ENCODE measurements around the gene RETREG2.
A peak's percentile ranks its signal among the peaks of the same experiment; 100 is the strongest.

Gene RETREG2

GRCh38 chr2:219160186-219161017 is 17.7 kb upstream of the RETREG2 start, which contains the start of gene NHEJ1:
Gene NHEJ1, minus strand, starts transcription at chr2:219160815. Its CDS starts 2,453 bp downstream, at chr2:219158362.
- DNase-seq: peak; percentile 98
- peaks cover 25% of the 10 kb centered on the region for H3K36me3 Mint-ChIP-seq (ENCODE audit: low read depth)

GRCh38 chr2:219161097-219161496 is 17.0 kb upstream of the RETREG2 start:
- H3K27me3 Mint-ChIP-seq: no peaks in the 10 kb centered on the region
- H3K27ac Mint-ChIP-seq: peak overlapping the region; percentile 97
- peaks cover 28% of the 10 kb centered on the region for H3K36me3 Mint-ChIP-seq (ENCODE audit: low read depth)
- peaks cover 22% of the 10 kb centered on the region for H3K4me1 Mint-ChIP-seq (ENCODE audit: low read depth)
- peak overlapping the region; percentile 83 for H3K4me3 Mint-ChIP-seq
- no peak for DNase-seq
- no peaks in the 10 kb centered on the region for H3K9me3 Mint-ChIP-seq

More at GRCh38 chr2:219160186-219161017, 17.7 kb upstream of the RETREG2 start, which contains the start of gene NHEJ1:
- no peaks in the 10 kb centered on the region for H3K9me3 Mint-ChIP-seq
- H3K4me1 Mint-ChIP-seq (ENCODE audit: low read depth): peaks cover 22% of the 10 kb centered on the region
- peak within 1 kb of the TSS; percentile 97 for H3K27ac Mint-ChIP-seq
- no peaks in the 10 kb centered on the region for H3K27me3 Mint-ChIP-seq
- H3K4me3 Mint-ChIP-seq: peak within 1 kb of the TSS; percentile 83

- no peak for DNase-seq
- Mint-ChIP-seq H3K4me1 (ENCODE audit: low read depth) (peaks cover 22% of the 10 kb centered on the region), H3K9me3 (no peaks in the 10 kb centered on the region), H3K27ac (no peak overlapping the region), H3K36me3 (ENCODE audit: low read depth) (peaks cover 12% of the 10 kb centered on the region), H3K27me3 (no peaks in the 10 kb centered on the region), H3K4me3 (no peak overlapping the region)
Observed at GRCh38 chr2:219163156-219163555, 14.9 kb upstream of the RETREG2 start.

GRCh38 chr2:219165058-219165911 is 12.8 kb upstream of the RETREG2 start:
- Mint-ChIP-seq H3K36me3 (ENCODE audit: low read depth) (peaks cover 10% of the 10 kb centered on the region), H3K4me1 (ENCODE audit: low read depth) (peaks cover 18% of the 10 kb centered on the region), H3K4me3 (no peak overlapping the region), H3K27me3 (no peaks in the 10 kb centered on the region), H3K27ac (no peak overlapping the region), H3K9me3 (no peaks in the 10 kb centered on the region)
- DNase-seq: no peak

- peaks cover 32% of the 10 kb centered on the region for H3K36me3 Mint-ChIP-seq (ENCODE audit: low read depth)
- no peak overlapping the region for H3K4me3 Mint-ChIP-seq
- H3K4me1 Mint-ChIP-seq (ENCODE audit: low read depth): peaks cover 22% of the 10 kb centered on the region
- H3K9me3 Mint-ChIP-seq: no peaks in the 10 kb centered on the region
- no peak for DNase-seq
- H3K27ac Mint-ChIP-seq: no peak overlapping the region
- no peaks in the 10 kb centered on the region for H3K27me3 Mint-ChIP-seq
Observed at GRCh38 chr2:219167997-219168396, 10.1 kb upstream of the RETREG2 start.

DNA sequence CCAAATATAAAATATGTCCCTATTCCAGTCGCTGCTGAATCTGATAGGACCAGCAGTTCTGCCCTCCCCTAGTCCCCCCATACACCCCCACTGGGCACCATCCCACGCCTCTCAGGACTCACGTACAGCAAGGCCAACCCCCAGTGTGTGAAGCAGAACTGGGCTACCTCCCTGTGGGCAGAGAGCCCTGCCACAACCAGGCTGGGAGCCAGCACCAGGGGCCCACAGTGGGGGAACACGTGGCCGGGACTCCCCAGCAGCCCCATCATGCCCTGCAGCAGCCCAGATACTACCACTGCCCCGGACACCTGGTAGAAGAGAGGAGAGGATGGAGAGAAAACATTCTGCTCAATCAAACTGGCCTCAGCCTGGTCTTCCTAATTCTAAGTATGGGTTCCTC is 9.5 kb upstream of the RETREG2 start:
- H3K9me3 Mint-ChIP-seq: no peaks in the 10 kb centered on the region
- DNase-seq: no peak
- no peaks in the 10 kb centered on the region for H3K27me3 Mint-ChIP-seq
- peaks cover 36% of the 10 kb centered on the region for H3K36me3 Mint-ChIP-seq (ENCODE audit: low read depth)
- H3K27ac Mint-ChIP-seq: no peak overlapping the region
- peaks cover 22% of the 10 kb centered on the region for H3K4me1 Mint-ChIP-seq (ENCODE audit: low read depth)
- no peak overlapping the region for H3K4me3 Mint-ChIP-seq

GRCh38 chr2:219168932-219169331 is 9.1 kb upstream of the RETREG2 start:
- DNase-seq: no peak
- Mint-ChIP-seq H3K27ac (no peak overlapping the region), H3K9me3 (no peaks in the 10 kb centered on the region), H3K27me3 (no peaks in the 10 kb centered on the region), H3K4me3 (no peak overlapping the region), H3K36me3 (ENCODE audit: low read depth) (peaks cover 38% of the 10 kb centered on the region), H3K4me1 (ENCODE audit: low read depth) (peaks cover 23% of the 10 kb centered on the region)

- Mint-ChIP-seq H3K4me1 (ENCODE audit: low read depth) (peaks cover 35% of the 10 kb centered on the region), H3K36me3 (ENCODE audit: low read depth) (peaks cover 48% of the 10 kb centered on the region), H3K4me3 (no peak within 1 kb of the TSS), H3K27me3 (no peaks in the 10 kb centered on the region), H3K9me3 (no peaks in the 10 kb centered on the region), H3K27ac (peak within 1 kb of the TSS; percentile 59)
- DNase-seq: no peak
Observed at GRCh38 chr2:219169930-219170654, 8.0 kb upstream of the RETREG2 start, which contains the start of gene SLC23A3. Gene SLC23A3, minus strand, starts transcription at chr2:219170029. Its CDS starts 45 bp downstream, at chr2:219169984.

DNA sequence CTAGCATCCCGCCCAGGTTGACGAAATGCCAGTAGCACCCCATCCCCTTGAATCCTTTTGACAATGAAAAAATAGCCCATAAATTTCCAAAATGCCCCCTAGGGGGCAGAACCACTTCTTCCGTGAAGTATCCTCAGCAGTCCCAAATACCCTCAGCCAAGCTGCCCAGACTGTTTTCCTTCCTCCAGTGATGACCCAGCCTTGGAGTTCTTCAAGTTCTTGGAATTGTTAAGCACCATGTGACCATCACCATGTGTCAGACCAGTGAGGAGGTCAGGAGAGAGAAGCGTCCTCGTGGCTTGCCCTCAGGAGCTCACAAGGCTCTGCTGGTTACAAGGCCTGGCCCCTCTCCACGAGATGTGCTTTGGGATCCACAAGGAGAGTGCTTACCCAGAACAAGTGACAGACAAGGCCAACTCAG is 6.8 kb upstream of the RETREG2 start:
- H3K27ac Mint-ChIP-seq: peak overlapping the region; percentile 57
- DNase-seq: peak; percentile 48
- no peak overlapping the region for H3K4me3 Mint-ChIP-seq

DNA sequence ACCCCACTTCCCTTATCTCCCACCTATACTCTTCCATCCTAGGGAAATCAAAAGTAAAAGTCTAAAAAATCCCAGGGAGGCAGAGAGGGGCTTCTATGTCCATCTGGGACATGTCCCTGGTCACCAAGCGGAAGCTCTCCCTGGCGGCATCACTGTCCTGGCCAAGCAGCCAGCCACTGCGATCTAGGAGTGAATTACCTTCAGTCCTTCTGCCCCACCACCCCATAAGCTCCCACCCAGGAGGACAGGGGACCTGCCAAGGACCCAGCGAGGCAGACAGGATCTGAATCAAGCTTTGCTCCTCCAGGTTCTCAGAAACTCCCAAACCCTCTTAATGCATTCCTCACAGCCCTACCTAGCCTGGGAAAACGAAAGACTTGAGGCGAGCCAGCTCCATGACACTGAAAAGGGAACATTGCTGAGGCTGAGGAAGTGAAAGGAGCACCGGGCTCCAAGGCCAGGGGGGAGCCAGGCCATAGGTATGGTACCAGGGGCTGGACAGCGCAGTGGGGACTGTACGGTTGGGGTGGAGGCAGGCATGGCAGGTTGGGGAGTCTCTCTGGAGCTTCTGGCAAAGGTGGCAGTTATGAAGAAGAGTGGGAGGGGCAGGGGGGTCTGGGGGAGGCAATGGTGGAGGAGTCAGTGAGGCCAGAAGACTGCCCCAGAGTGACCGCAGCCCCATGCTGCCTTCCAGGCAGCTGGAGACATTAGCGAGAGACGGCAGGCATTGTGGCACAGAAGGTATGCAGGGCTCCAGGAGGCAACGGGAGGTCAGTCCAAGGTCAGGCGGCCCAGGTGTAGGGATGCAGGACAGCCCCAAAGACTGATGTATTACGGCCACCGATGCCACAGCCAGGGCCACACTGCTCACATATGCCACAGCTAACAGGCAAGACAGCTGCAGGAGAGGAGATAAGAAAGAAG is 5.6 kb upstream of the RETREG2 start:
- H3K27me3 Mint-ChIP-seq: no peaks in the 10 kb centered on the region
- peaks cover 58% of the 10 kb centered on the region for H3K36me3 Mint-ChIP-seq (ENCODE audit: low read depth)
- H3K4me3 Mint-ChIP-seq: no peak overlapping the region
- no peaks in the 10 kb centered on the region for H3K9me3 Mint-ChIP-seq
- peaks cover 50% of the 10 kb centered on the region for H3K4me1 Mint-ChIP-seq (ENCODE audit: low read depth)
- peak overlapping the region; percentile 47 for H3K27ac Mint-ChIP-seq
- DNase-seq: no peak

More for the DNA sequence above, 6.8 kb upstream of the RETREG2 start:
- Mint-ChIP-seq H3K9me3 (no peaks in the 10 kb centered on the region), H3K27me3 (no peaks in the 10 kb centered on the region), H3K4me1 (ENCODE audit: low read depth) (peaks cover 45% of the 10 kb centered on the region), H3K36me3 (ENCODE audit: low read depth) (peaks cover 55% of the 10 kb centered on the region)

DNA sequence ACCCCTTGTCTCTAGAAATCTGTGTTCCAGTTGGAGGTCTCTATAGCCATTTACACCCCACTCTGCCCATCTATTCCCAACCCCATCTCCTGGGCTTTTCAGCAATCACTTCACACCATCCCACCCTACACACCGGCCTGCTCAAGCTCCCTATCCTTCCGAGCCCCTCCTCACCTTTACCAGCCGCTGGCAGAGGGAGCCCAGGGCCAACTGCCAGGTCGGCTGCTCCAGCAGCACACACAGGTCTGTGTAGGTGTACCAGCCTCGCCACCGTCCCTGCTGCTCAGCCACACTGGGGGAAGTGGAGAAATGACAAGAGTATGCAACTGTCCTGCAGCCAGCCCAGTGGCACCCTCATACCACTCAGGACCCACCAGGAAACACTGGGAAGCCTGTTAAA is 4.9 kb upstream of the RETREG2 start:
- peaks cover 62% of the 10 kb centered on the region for H3K36me3 Mint-ChIP-seq (ENCODE audit: low read depth)
- DNase-seq: no peak
- no peak overlapping the region for H3K4me3 Mint-ChIP-seq
- peak overlapping the region; percentile 4 for H3K27ac Mint-ChIP-seq
- H3K9me3 Mint-ChIP-seq: no peaks in the 10 kb centered on the region
- H3K27me3 Mint-ChIP-seq: no peaks in the 10 kb centered on the region
- peaks cover 52% of the 10 kb centered on the region for H3K4me1 Mint-ChIP-seq (ENCODE audit: low read depth)

DNA sequence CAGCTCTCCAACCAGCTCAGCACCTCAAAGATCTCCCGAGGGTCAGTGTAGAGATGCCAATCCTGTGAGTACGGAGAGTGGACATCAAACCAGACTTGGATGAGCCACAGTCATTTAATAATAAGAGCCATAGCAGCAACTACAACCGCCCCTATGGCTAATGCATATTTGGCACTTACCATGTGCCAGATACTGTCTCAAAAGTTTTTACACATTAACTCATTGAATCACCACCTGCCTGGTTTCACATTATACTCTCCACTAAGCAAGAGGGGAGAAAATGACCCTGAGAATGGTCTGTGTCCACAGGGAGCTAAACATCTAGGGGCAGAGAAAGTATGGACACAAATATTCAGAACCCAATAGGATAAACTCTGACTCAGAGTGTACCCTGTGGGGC is 3.9 kb upstream of the RETREG2 start:
- H3K9me3 Mint-ChIP-seq: no peaks in the 10 kb centered on the region
- H3K27ac Mint-ChIP-seq: peak overlapping the region; percentile 73
- H3K27me3 Mint-ChIP-seq: no peaks in the 10 kb centered on the region
- H3K36me3 Mint-ChIP-seq (ENCODE audit: low read depth): peaks cover 68% of the 10 kb centered on the region
- peak overlapping the region; percentile 15 for H3K4me3 Mint-ChIP-seq
- DNase-seq: no peak
- peaks cover 58% of the 10 kb centered on the region for H3K4me1 Mint-ChIP-seq (ENCODE audit: low read depth)

- Mint-ChIP-seq H3K9me3 (no peaks in the 10 kb centered on the region), H3K36me3 (ENCODE audit: low read depth) (peaks cover 72% of the 10 kb centered on the region), H3K27ac (peak overlapping the region; percentile 73), H3K4me3 (peak overlapping the region; percentile 92), H3K27me3 (no peaks in the 10 kb centered on the region), H3K4me1 (ENCODE audit: low read depth) (peaks cover 60% of the 10 kb centered on the region)
- no peak for DNase-seq
Observed at GRCh38 chr2:219174801-219175200, 3.3 kb upstream of the RETREG2 start.

Data from activated T-cell treated with anti-CD3 and anti-CD28 coated beads, Interleukin-2, amount 50 U/mL, for 24 hours (primary cell).